Activated naive CD8-positive, alpha-beta T cell treated with anti-CD3 and anti-CD28 coated beads, Interleukin-2, amount 10 ng/mL, durations not matched to agents 7 days and 5 days (primary cell): ENCODE data around the gene TMC4. TPM values are rescaled to one million over a fixed set of nuclear protein-coding genes. Genes with fewer than 3 reads are reported as not detected.
A peak's percentile ranks its signal among the peaks of the same experiment; 100 is the strongest.
"Not testable (repeated sequence)": the region's sequence is repeated elsewhere in the genome, so short reads cannot be mapped to it uniquely, and the experiment has no call there.

Experiments used
- ATAC-seq: fragments of 150-1000 bp; cut with Tn5 transposase; one replicate; pipeline ENCODE4 v1.10.0; 2021; ENCODE audit warnings: low read depth, moderate library complexity
- POLR2A ChIA-PET: fragments of 350-600 bp; sonication (Branson Sonifier 250); formaldehyde crosslinking; loops from one replicate; lab custom pipeline; 2021; ENCODE audit warnings: antibody characterized with exemption; lab: Charles Lee
- DNase-seq: peaks from one replicate; pipeline ENCODE4 v3.0.0; 2021
- H3K27ac Mint-ChIP-seq: one replicate; pipeline ENCODE4 v1.8.0; 2022; ENCODE audit warnings: mild to moderate bottlenecking, mixed read lengths
- H3K27me3 Mint-ChIP-seq: one replicate; pipeline ENCODE4 v1.8.0; 2022; ENCODE audit warnings: mild to moderate bottlenecking, moderate library complexity, mixed read lengths
- H3K36me3 Mint-ChIP-seq: one replicate; pipeline ENCODE4 v1.8.0; 2021; ENCODE audit warnings: mild to moderate bottlenecking, mixed read lengths
- H3K4me1 Mint-ChIP-seq: one replicate; pipeline ENCODE4 v1.8.0; 2021; ENCODE audit warnings: mixed read lengths
- H3K4me3 Mint-ChIP-seq: one replicate; pipeline ENCODE4 v1.8.0; 2022; ENCODE audit warnings: mild to moderate bottlenecking, moderate library complexity, mixed read lengths
- H3K9me3 Mint-ChIP-seq: one replicate; pipeline ENCODE4 v1.8.0; 2021; ENCODE audit warnings: mixed read lengths
- total RNA-seq, 2 experiments: library from RNA; stranded (reverse); gene quantifications; one replicate each; pipeline ENCODE4 v1.2.3, GENCODE V29; 2021

Gene TMC4
- total RNA-seq, 2 experiments from 2014 or later: 1.7 to 3.0 TPM

DNA sequence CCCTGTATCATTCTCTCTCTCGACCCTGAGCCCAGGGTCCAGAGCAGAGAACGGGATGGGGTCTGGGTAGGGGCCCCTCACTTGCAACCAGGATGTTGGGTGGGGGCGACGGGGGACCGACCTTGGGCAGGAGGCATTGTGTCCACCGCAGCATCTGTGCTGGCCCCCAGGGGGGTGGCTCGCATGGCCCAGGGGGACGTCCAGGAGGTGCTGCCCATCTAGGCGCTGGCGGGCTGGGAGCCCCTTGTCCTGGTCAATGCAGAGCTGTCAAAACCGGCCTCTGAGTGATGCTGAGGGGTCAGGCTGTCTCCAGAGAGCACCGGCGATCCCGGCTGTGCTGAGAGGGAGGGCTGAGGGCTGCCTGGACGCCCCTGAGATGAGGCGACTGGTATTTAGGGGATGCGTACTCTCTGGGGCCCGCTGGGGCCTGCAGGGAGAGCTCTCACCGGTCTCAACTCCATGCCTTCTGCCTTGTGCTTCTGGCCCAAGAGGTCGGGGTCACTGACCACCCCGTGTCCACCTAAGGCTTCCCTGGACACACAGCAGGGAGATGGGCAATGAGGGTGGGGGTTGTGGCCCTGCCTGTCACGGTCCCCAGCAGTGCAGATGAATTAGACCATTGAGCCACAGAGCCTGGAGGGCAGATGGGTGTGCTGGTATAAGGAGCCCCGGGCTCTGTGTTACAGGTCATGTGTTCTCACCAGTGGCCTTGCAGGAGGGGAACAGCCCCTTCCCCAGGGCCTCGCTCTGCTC is 36.3 kb upstream of the TMC4 start:
- Mint-ChIP-seq H3K9me3 (no peaks in the 10 kb centered on the region), H3K36me3 (peaks cover 43% of the 10 kb centered on the region)

GRCh38 chr19:54208784-54209057 is 35.8 kb upstream of the TMC4 start:
- Mint-ChIP-seq H3K27me3 (peaks cover 4% of the 10 kb centered on the region), H3K9me3 (no peaks in the 10 kb centered on the region), H3K4me1 (peaks cover 60% of the 10 kb centered on the region), H3K27ac (no peak overlapping the region), H3K36me3 (peaks cover 42% of the 10 kb centered on the region), H3K4me3 (no peak overlapping the region)
- POLR2A ChIA-PET: interaction anchor here (0.7 to 3.7 kb wide), 4 partner anchors 8 to 93 kb away, joined by 3 to 21 read pairs (median 12); partner anchors contain the start of genes MBOAT7, PRPF31, RPS9 and TFPT
- no peak for DNase-seq
- ATAC-seq: no peak

More for the DNA sequence above, 36.3 kb upstream of the TMC4 start:
- no peak for ATAC-seq
- H3K4me3 Mint-ChIP-seq: no peak overlapping the region
- no peak overlapping the region for H3K27ac Mint-ChIP-seq
- H3K27me3 Mint-ChIP-seq: peaks cover 4% of the 10 kb centered on the region
- no peak for DNase-seq
- peaks cover 58% of the 10 kb centered on the region for H3K4me1 Mint-ChIP-seq
- POLR2A ChIA-PET: interaction anchor here (0.7 to 3.7 kb wide), 4 partner anchors 8 to 94 kb away, joined by 3 to 21 read pairs (median 12); partner anchors contain the start of genes MBOAT7, PRPF31, RPS9 and TFPT

DNA sequence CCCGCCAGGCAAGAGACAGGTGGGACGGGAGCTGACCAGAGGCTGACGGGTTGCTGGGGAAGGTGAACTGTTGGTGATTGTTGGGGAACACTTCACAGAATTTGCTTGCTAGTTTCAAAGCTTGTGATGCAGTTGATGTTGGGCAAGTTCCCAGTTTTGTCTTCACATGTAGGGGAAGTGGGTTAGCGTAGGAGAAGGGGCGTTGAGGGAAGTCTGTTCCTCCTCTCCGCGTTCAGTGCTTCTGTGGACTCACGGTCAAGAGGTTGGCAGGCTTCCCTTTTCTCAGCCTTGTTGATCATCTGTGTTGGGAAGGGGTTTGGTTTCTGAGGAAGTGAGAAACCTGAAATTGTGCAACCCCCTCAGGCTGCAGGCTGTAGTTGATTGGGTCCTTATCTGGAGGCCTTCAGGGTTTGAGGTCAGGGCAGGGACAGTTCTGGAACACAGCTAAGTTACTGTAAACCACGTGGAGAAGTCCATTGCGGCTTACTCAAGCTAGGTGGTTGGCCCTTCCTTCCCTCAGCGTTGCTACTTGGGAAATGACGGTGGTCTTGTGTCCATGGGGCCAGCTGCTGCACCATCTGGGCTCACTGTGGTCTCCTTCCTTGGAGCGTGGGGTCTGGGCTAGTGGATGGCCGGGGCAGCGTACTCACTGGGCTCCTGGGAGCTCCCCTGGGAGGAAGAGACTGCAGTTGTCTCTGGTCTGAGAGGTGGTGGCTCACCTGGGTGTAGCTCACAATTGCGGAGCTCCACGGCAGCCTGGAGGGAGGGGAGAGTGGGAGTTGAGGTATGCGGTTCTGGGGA is 35.2 kb upstream of the TMC4 start:
- no peak for DNase-seq
- ATAC-seq: no peak

GRCh38 chr19:54207676-54207982 is 34.7 kb upstream of the TMC4 start:
- peaks cover 4% of the 10 kb centered on the region for H3K27me3 Mint-ChIP-seq
- DNase-seq (no peak), ATAC-seq (no peak)
- POLR2A ChIA-PET: interaction anchor here (0.9 to 1.2 kb wide), 2 partner anchors 18 to 48 kb away, joined by 3 to 7 read pairs; partner anchors contain the start of genes LENG1 and MBOAT7
- peaks cover 69% of the 10 kb centered on the region for H3K4me1 Mint-ChIP-seq
- H3K9me3 Mint-ChIP-seq: no peaks in the 10 kb centered on the region
- H3K4me3 Mint-ChIP-seq: peak overlapping the region; percentile 41
- peaks cover 42% of the 10 kb centered on the region for H3K36me3 Mint-ChIP-seq
- peak overlapping the region; percentile 19 for H3K27ac Mint-ChIP-seq

More for the DNA sequence above, 35.2 kb upstream of the TMC4 start:
- Mint-ChIP-seq H3K36me3 (peaks cover 41% of the 10 kb centered on the region), H3K4me3 (peak overlapping the region; percentile 41), H3K4me1 (peaks cover 63% of the 10 kb centered on the region), H3K9me3 (no peaks in the 10 kb centered on the region), H3K27ac (peak overlapping the region; percentile 19), H3K27me3 (peaks cover 4% of the 10 kb centered on the region)
- POLR2A ChIA-PET: interaction anchor here (0.7 to 3.7 kb wide), 4 partner anchors 16 to 93 kb away, joined by 3 to 18 read pairs (median 5); partner anchors contain the start of genes LENG1, MBOAT7, PRPF31 and TFPT

DNA sequence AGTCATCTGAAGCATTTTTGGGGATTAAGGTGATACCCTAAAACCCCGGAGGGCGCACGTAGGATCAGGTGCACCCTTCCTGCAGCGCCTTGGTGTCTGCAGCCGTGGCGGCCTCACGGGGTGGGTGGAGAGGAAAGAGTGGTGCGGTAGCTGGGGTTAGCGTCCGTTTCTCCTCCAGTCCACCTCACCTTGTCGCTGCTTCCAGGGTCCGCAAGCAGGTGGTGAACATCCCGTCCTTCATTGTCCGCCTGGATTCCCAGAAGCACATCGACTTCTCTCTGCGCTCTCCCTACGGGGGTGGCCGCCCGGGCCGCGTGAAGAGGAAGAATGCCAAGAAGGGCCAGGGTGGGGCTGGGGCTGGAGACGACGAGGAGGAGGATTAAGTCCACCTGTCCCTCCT is 34.2 kb upstream of the TMC4 start:
- H3K9me3 Mint-ChIP-seq, POLR2A ChIA-PET, ATAC-seq, H3K27ac Mint-ChIP-seq, H3K27me3 Mint-ChIP-seq, DNase-seq: not testable (repeated sequence)
- Mint-ChIP-seq H3K4me3 (peak overlapping the region; percentile 41), H3K36me3 (peaks cover 46% of the 10 kb centered on the region), H3K4me1 (peaks cover 73% of the 10 kb centered on the region)

DNA sequence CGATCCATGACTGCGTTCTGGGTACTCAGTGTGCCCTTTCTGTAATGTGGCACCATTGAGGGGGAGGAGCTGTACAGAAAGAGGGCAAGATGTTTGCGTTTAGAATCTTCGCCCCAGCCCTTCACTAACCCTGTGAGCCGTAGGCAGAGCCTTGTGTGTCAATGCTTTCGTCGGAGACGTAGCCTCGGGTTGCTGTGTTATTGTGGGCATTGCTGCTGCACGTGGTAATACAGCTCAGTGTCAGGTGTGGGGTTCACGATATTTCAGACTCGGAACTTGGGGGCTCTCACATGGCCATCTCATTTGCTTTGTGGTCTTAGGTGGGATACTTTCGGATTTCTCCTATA is 33.8 kb upstream of the TMC4 start:
- Mint-ChIP-seq H3K36me3 (peaks cover 49% of the 10 kb centered on the region), H3K27ac (no peak overlapping the region), H3K4me3 (no peak overlapping the region), H3K27me3 (peaks cover 4% of the 10 kb centered on the region), H3K4me1 (peaks cover 75% of the 10 kb centered on the region), H3K9me3 (no peaks in the 10 kb centered on the region)
- POLR2A ChIA-PET: interaction anchor here (0.7 to 2.6 kb wide), 2 partner anchors 15 to 18 kb away, joined by 3 to 8 read pairs; partner anchors contain the start of gene MBOAT7
- DNase-seq (no peak), ATAC-seq (no peak)

DNA sequence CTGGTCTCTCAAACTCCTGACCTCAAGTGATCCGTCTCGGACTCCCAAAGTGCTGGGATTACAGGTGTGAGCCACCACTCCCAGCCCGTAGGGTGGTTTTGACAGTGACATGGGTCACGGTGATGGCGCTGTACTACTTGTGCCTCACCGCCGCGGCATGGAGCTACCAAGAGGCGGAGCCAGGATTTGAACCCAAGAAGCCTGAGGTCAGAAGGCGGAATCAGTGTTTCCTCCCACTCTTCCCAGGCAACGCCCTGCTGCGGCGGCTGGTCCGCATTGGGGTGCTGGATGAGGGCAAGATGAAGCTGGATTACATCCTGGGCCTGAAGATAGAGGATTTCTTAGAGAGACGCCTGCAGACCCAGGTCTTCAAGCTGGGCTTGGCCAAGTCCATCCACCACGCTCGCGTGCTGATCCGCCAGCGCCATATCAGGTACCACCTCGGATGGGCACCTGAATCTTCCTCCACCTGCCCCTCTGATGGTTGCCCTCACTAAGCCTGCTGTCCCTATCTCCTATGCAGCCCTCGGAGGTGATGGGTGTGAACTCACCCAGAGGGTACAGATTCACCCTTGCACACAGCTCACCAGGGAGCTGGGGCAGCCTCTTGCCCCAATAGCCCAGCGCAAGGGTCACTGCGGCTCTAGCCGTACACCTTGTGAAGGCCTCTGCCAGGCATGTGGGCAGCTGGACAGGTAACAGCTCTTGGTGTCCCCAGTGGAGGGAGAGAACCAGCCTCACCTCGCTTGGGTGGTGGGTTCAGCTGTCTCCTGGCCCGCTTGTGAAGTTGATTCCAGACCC is 33.3 kb upstream of the TMC4 start:
- Mint-ChIP-seq H3K4me1 (peaks cover 76% of the 10 kb centered on the region), H3K36me3 (peaks cover 53% of the 10 kb centered on the region), H3K27ac (no peak overlapping the region), H3K9me3 (no peaks in the 10 kb centered on the region), H3K27me3 (peaks cover 4% of the 10 kb centered on the region), H3K4me3 (no peak overlapping the region)
- DNase-seq: no peak
- no peak for ATAC-seq
- POLR2A ChIA-PET: interaction anchor here (0.7 to 2.6 kb wide), 3 partner anchors 14 to 18 kb away, joined by 3 to 8 read pairs (median 4); partner anchors contain the start of gene MBOAT7

DNA sequence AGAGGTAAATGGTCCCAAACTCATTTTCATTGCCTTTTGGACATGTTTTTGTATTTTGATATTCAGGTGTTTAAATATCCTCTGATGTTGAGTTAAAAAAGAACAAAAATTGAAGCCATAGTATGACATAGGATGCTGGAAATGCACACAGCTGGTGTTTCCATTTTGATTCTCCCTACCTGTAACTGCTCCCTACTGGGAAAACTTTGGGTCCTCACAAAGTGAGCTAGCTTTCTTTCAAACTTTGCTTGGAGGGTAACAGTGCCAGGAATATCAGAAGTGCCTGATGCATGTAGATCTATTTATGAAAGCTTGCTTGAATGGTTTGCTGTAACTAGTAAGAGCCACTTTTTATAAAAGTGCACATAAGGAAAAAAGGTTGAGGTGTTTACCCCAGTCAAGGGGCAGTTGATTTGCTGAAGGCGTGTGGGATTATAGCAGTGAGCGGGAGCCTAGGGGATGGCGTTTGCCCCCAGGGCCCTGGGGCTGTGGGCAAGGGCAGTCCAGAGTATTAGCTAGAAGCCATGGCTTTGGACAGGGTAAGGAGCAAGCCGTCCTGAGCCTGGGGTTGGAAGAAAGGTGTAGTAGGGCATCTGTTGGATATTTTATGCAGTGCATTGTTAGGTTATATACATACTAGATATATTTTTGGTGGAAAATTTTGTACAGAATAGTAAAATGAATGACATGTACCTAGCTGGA is 32.0 kb upstream of the TMC4 start:
- Mint-ChIP-seq H3K36me3 (peaks cover 46% of the 10 kb centered on the region), H3K9me3 (no peaks in the 10 kb centered on the region), H3K27ac (no peak overlapping the region), H3K4me3 (no peak overlapping the region), H3K27me3 (no peaks in the 10 kb centered on the region), H3K4me1 (peaks cover 65% of the 10 kb centered on the region)
- POLR2A ChIA-PET: interaction anchor here (1.2 to 2.6 kb wide), 2 partner anchors 13 to 17 kb away, joined by 4 to 8 read pairs; no protein-coding TSS in a partner anchor
- DNase-seq (no peak), ATAC-seq (no peak)

GRCh38 chr19:54203151-54203611 is 30.2 kb upstream of the TMC4 start:
- peak overlapping the region; percentile 100 for H3K4me3 Mint-ChIP-seq
- H3K27ac Mint-ChIP-seq: peak overlapping the region; percentile 54
- peaks cover 59% of the 10 kb centered on the region for H3K4me1 Mint-ChIP-seq
- peaks cover 41% of the 10 kb centered on the region for H3K36me3 Mint-ChIP-seq
- POLR2A ChIA-PET: interaction anchor here (5.7 kb wide), 1 partner anchor 14 kb away, joined by 106 read pairs; the partner anchor contains the start of genes MBOAT7 and TSEN34
- ATAC-seq (no peak), DNase-seq (no peak)
- H3K9me3 Mint-ChIP-seq: no peaks in the 10 kb centered on the region
- no peaks in the 10 kb centered on the region for H3K27me3 Mint-ChIP-seq

- Mint-ChIP-seq H3K4me3 (peak overlapping the region; percentile 100), H3K36me3 (peaks cover 33% of the 10 kb centered on the region), H3K4me1 (peaks cover 47% of the 10 kb centered on the region), H3K27ac (peak overlapping the region; percentile 100), H3K9me3 (no peaks in the 10 kb centered on the region), H3K27me3 (no peaks in the 10 kb centered on the region)
- DNase-seq (no peak), ATAC-seq (no peak)
- POLR2A ChIA-PET: interaction anchor here (2.8 to 5.7 kb wide), 3 partner anchors 8 to 42 kb away, joined by 17 to 106 read pairs (median 21); partner anchors contain the start of genes LENG1, MBOAT7 and TSEN34
Observed at GRCh38 chr19:54201980-54202379, 29.0 kb upstream of the TMC4 start.

GRCh38 chr19:54201172-54201701 is 28.3 kb upstream of the TMC4 start:
- DNase-seq: no peak
- POLR2A ChIA-PET: interaction anchor here (0.7 to 5.7 kb wide), 11 partner anchors 9 to 772 kb away, joined by 3 to 106 read pairs (median 8); partner anchors contain the start of genes CNOT3, LENG1, LENG8 and MBOAT7

GRCh38 chr19:54199401-54199800 is 26.4 kb upstream of the TMC4 start:
- H3K4me1 Mint-ChIP-seq: peaks cover 29% of the 10 kb centered on the region
- no peaks in the 10 kb centered on the region for H3K9me3 Mint-ChIP-seq
- peaks cover 23% of the 10 kb centered on the region for H3K36me3 Mint-ChIP-seq
- POLR2A ChIA-PET: interaction anchor here (5.7 kb wide), 1 partner anchor 10 kb away, joined by 106 read pairs; the partner anchor contains the start of genes MBOAT7 and TSEN34
- DNase-seq: no peak
- H3K4me3 Mint-ChIP-seq: peak overlapping the region; percentile 100
- H3K27ac Mint-ChIP-seq: peak overlapping the region; percentile 54
- ATAC-seq: no peak
- H3K27me3 Mint-ChIP-seq: no peaks in the 10 kb centered on the region

More at GRCh38 chr19:54201172-54201701, 28.3 kb upstream of the TMC4 start:
- H3K27me3 Mint-ChIP-seq: no peaks in the 10 kb centered on the region
- no peaks in the 10 kb centered on the region for H3K9me3 Mint-ChIP-seq
- H3K36me3 Mint-ChIP-seq: peaks cover 28% of the 10 kb centered on the region
- H3K4me3 Mint-ChIP-seq: peak overlapping the region; percentile 100
- peak overlapping the region; percentile 100 for H3K27ac Mint-ChIP-seq
- peaks cover 40% of the 10 kb centered on the region for H3K4me1 Mint-ChIP-seq
- ATAC-seq: no peak
